KOPT-K1 (cell line): ENCODE data around the gene CACNA2D4.

Source experiments
- H3K27ac ChIP-seq: fragments of 200-600 bp; sonication (generic); 2 replicates; pipeline ENCODE4 v1.5.1; 2016; ENCODE audit warnings: antibody characterized with exemption, mild to moderate bottlenecking, low read depth, low read length; ENCODE audit not compliant: poor library complexity, severe bottlenecking
- H3K36me3 ChIP-seq: fragments of 200-600 bp; sonication (generic); 2 replicates; pipeline ENCODE4 v1.5.1; 2017; ENCODE audit warnings: antibody characterized with exemption, mild to moderate bottlenecking, low read length, moderate library complexity; ENCODE audit not compliant: insufficient read depth
- H3K9me3 ChIP-seq: fragments of 200-600 bp; sonication (generic); 2 replicates; pipeline ENCODE4 v1.5.1; 2017; ENCODE audit warnings: antibody characterized with exemption, low read length, mild to moderate bottlenecking; ENCODE audit not compliant: insufficient read depth, poor library complexity, severe bottlenecking

The CACNA2D4 gene

GRCh38 chr12:1844661-1845409 lies 73.6 kb downstream of the CACNA2D4 start:
- no peak overlapping the region for H3K27ac ChIP-seq
- H3K36me3 ChIP-seq, result no peaks in the 10 kb centered on the region
- H3K9me3 ChIP-seq, result no peaks in the 10 kb centered on the region

- H3K9me3 ChIP-seq, result no peaks in the 10 kb centered on the region
- H3K27ac ChIP-seq, result no peak overlapping the region
- H3K36me3 ChIP-seq, result no peaks in the 10 kb centered on the region
These were observed 74.2 kb downstream of the CACNA2D4 start for GRCh38 chr12:1844223-1844622.

GRCh38 chr12:1843641-1844005 lies 74.8 kb downstream of the CACNA2D4 start:
- no peak overlapping the region for H3K27ac ChIP-seq

GRCh38 chr12:1842905-1843640 lies 75.4 kb downstream of the CACNA2D4 start:
- H3K9me3 ChIP-seq, result no peaks in the 10 kb centered on the region
- no peaks in the 10 kb centered on the region for H3K36me3 ChIP-seq
- no peak overlapping the region for H3K27ac ChIP-seq

More at GRCh38 chr12:1843641-1844005, 74.8 kb downstream of the CACNA2D4 start:
- no peaks in the 10 kb centered on the region for H3K9me3 ChIP-seq
- H3K36me3 ChIP-seq, result no peaks in the 10 kb centered on the region

GRCh38 chr12:1842183-1842904 lies 76.1 kb downstream of the CACNA2D4 start:
- no peak overlapping the region for H3K27ac ChIP-seq
- H3K36me3 ChIP-seq, result no peaks in the 10 kb centered on the region
- no peaks in the 10 kb centered on the region for H3K9me3 ChIP-seq

GRCh38 chr12:1841586-1842182 lies 76.8 kb downstream of the CACNA2D4 start:
- H3K27ac ChIP-seq, result no peak overlapping the region
- H3K36me3 ChIP-seq, result no peaks in the 10 kb centered on the region
- no peaks in the 10 kb centered on the region for H3K9me3 ChIP-seq

- H3K36me3 ChIP-seq, result no peaks in the 10 kb centered on the region
- no peaks in the 10 kb centered on the region for H3K9me3 ChIP-seq
- no peak overlapping the region for H3K27ac ChIP-seq
These were observed 77.4 kb downstream of the CACNA2D4 start for GRCh38 chr12:1840981-1841425.

- no peaks in the 10 kb centered on the region for H3K36me3 ChIP-seq
- no peak overlapping the region for H3K27ac ChIP-seq
- no peaks in the 10 kb centered on the region for H3K9me3 ChIP-seq
These were observed 78.2 kb downstream of the CACNA2D4 start for GRCh38 chr12:1839956-1840951.

- Histone ChIP-seq H3K36me3 (no peaks in the 10 kb centered on the region), H3K27ac (no peak overlapping the region), H3K9me3 (no peaks in the 10 kb centered on the region)
These were observed 79.0 kb downstream of the CACNA2D4 start for GRCh38 chr12:1839464-1839863.

GRCh38 chr12:1838994-1839365 lies 79.5 kb downstream of the CACNA2D4 start:
- Histone ChIP-seq H3K27ac (no peak overlapping the region), H3K36me3 (no peaks in the 10 kb centered on the region), H3K9me3 (no peaks in the 10 kb centered on the region)

GRCh38 chr12:1838205-1838993 lies 80.1 kb downstream of the CACNA2D4 start:
- Histone ChIP-seq H3K27ac (no peak overlapping the region), H3K36me3 (no peaks in the 10 kb centered on the region), H3K9me3 (no peaks in the 10 kb centered on the region)

- no peaks in the 10 kb centered on the region for H3K9me3 ChIP-seq
- no peak overlapping the region for H3K27ac ChIP-seq
- H3K36me3 ChIP-seq, result no peaks in the 10 kb centered on the region
These were observed 80.8 kb downstream of the CACNA2D4 start for GRCh38 chr12:1837541-1838204.

- H3K27ac ChIP-seq, result no peak overlapping the region
- H3K9me3 ChIP-seq, result no peaks in the 10 kb centered on the region
These were observed 81.5 kb downstream of the CACNA2D4 start for GRCh38 chr12:1836854-1837421.

More at GRCh38 chr12:1836854-1837421, 81.5 kb downstream of the CACNA2D4 start:
- H3K36me3 ChIP-seq, result no peaks in the 10 kb centered on the region
